Nephron progenitor cell (in vitro differentiated cells): ENCODE data around the gene MYO7A.

Source experiments
- DNase-seq: peaks from one replicate; pipeline ENCODE4 v3.0.0; 2021
- H3K27ac Mint-ChIP-seq: 2 replicates; pipeline ENCODE4 v1.8.0; 2021; ENCODE audit warnings: mild to moderate bottlenecking, moderate library complexity, mixed read lengths
- H3K27me3 Mint-ChIP-seq: 2 replicates; pipeline ENCODE4 v1.8.0; 2021; ENCODE audit warnings: mild to moderate bottlenecking, low read depth, mixed read lengths; ENCODE audit not compliant: poor library complexity
- H3K36me3 Mint-ChIP-seq: 2 replicates; pipeline ENCODE4 v1.8.0; 2021; ENCODE audit warnings: low read depth, mixed read lengths
- H3K4me1 Mint-ChIP-seq: 2 replicates; pipeline ENCODE4 v1.8.0; 2021; ENCODE audit warnings: mixed read lengths
- H3K4me3 Mint-ChIP-seq: 2 replicates; pipeline ENCODE4 v1.8.0; 2021; ENCODE audit warnings: mild to moderate bottlenecking, moderate library complexity, mixed read lengths
- H3K9me3 Mint-ChIP-seq: 2 replicates; pipeline ENCODE4 v1.8.0; 2021; ENCODE audit warnings: mild to moderate bottlenecking, moderate library complexity, mixed read lengths
- CTCF ChIP-seq: fragments of 200-600 bp; sonication (generic); IDR thresholded peaks from 2 replicates; pipeline ENCODE4 v1.5.0; 2021; ENCODE audit warnings: antibody characterized with exemption

MYO7A gene

GRCh38 chr11:77205467-77206263 is 77.6 kb downstream of the MYO7A start:
- H3K4me3 Mint-ChIP-seq = no peak overlapping the region
- H3K36me3 Mint-ChIP-seq = no peaks in the 10 kb centered on the region
- DNase-seq = no peak
- peaks cover 11% of the 10 kb centered on the region for H3K27me3 Mint-ChIP-seq
- no peaks in the 10 kb centered on the region for H3K4me1 Mint-ChIP-seq
- no peak for TF ChIP-seq CTCF
- H3K27ac Mint-ChIP-seq = no peak overlapping the region
- no peaks in the 10 kb centered on the region for H3K9me3 Mint-ChIP-seq

- Mint-ChIP-seq H3K4me1 (no peaks in the 10 kb centered on the region), H3K9me3 (no peaks in the 10 kb centered on the region), H3K36me3 (no peaks in the 10 kb centered on the region), H3K27me3 (peaks cover 11% of the 10 kb centered on the region), H3K27ac (no peak overlapping the region), H3K4me3 (no peak overlapping the region)
- DNase-seq = no peak
- no peak for TF ChIP-seq CTCF
These were observed 78.4 kb downstream of the MYO7A start for GRCh38 chr11:77206264-77207018.

GRCh38 chr11:77207019-77207485 is 79.0 kb downstream of the MYO7A start:
- Mint-ChIP-seq H3K9me3 (no peaks in the 10 kb centered on the region), H3K4me1 (no peaks in the 10 kb centered on the region), H3K36me3 (no peaks in the 10 kb centered on the region), H3K27me3 (peaks cover 11% of the 10 kb centered on the region), H3K4me3 (no peak overlapping the region), H3K27ac (no peak overlapping the region)
- TF ChIP-seq CTCF = no peak
- DNase-seq = no peak

- H3K27ac Mint-ChIP-seq = no peak overlapping the region
- no peaks in the 10 kb centered on the region for H3K36me3 Mint-ChIP-seq
- no peaks in the 10 kb centered on the region for H3K4me1 Mint-ChIP-seq
- DNase-seq = no peak
- H3K27me3 Mint-ChIP-seq = peaks cover 11% of the 10 kb centered on the region
- H3K4me3 Mint-ChIP-seq = no peak overlapping the region
- H3K9me3 Mint-ChIP-seq = no peaks in the 10 kb centered on the region
- no peak for TF ChIP-seq CTCF
These were observed 79.7 kb downstream of the MYO7A start for GRCh38 chr11:77207618-77208313.

- H3K9me3 Mint-ChIP-seq = no peaks in the 10 kb centered on the region
- no peak for TF ChIP-seq CTCF
- no peaks in the 10 kb centered on the region for H3K36me3 Mint-ChIP-seq
- H3K27ac Mint-ChIP-seq = no peak overlapping the region
- H3K4me1 Mint-ChIP-seq = no peaks in the 10 kb centered on the region
- no peak for DNase-seq
- H3K27me3 Mint-ChIP-seq = peaks cover 11% of the 10 kb centered on the region
- H3K4me3 Mint-ChIP-seq = no peak overlapping the region
These were observed 80.5 kb downstream of the MYO7A start for GRCh38 chr11:77208535-77208934.
